Lung (tissue), 12 donors: ENCODE results near the gene PCSK5. TPM values are rescaled to one million over a fixed set of nuclear protein-coding genes. Genes with fewer than 3 reads are reported as not detected.
"Not testable (repeated sequence)": the region's sequence is repeated elsewhere in the genome, so short reads cannot be mapped to it uniquely, and the experiment has no call there.

ENCODE experiments used
- ATAC-seq: fragments of 200-7000 bp; cut with Tn5 transposase; one replicate; pipeline ENCODE4 v1.9.1; 2020; ENCODE audit warnings: moderate number of reproducible peaks; ENCODE audit not compliant: insufficient read depth, low FRiP score
- DNase-seq, 3 donors: peaks; one replicate each; pipeline ENCODE4 v3.0.0-alpha.2; 2013 to 2017
- H3K27ac ChIP-seq, 2 donors: one replicate each; pipeline ENCODE4 v1.5.1; 2013; ENCODE audit warnings: mild to moderate bottlenecking in 2 of 2, moderate library complexity in 2 of 2, control low read depth in 1 of 2, inconsistent platforms in 1 of 2, low read depth in 1 of 2, low read length in 1 of 2
- H3K27me3 ChIP-seq, 3 donors: one replicate each; pipeline ENCODE4 v1.5.1; 2013; ENCODE audit warnings: low read length in 2 of 3; ENCODE audit not compliant: control insufficient read depth in 3 of 3, insufficient read depth in 3 of 3
- H3K36me3 ChIP-seq, 4 donors: one replicate each; pipeline ENCODE4 v1.5.1; 2013; ENCODE audit warnings: low read length in 4 of 4, mild to moderate bottlenecking in 1 of 4, moderate library complexity in 1 of 4; ENCODE audit not compliant: control insufficient read depth in 4 of 4, insufficient read depth in 4 of 4
- H3K4me1 ChIP-seq, 5 donors: one replicate each; pipeline ENCODE4 v1.5.1; 2013; ENCODE audit warnings: low read length in 5 of 5, mild to moderate bottlenecking in 2 of 5, moderate library complexity in 1 of 5; ENCODE audit not compliant: control insufficient read depth in 5 of 5, insufficient read depth in 5 of 5
- H3K4me3 ChIP-seq: one replicate; pipeline ENCODE4 v1.5.1; 2013; ENCODE audit warnings: mild to moderate bottlenecking, control low read depth, moderate library complexity
- H3K9ac ChIP-seq, 2 donors: one replicate each; pipeline ENCODE4 v1.5.1; 2013; ENCODE audit warnings: low read length in 2 of 2, control low read depth in 1 of 2; ENCODE audit not compliant: insufficient read depth in 1 of 2
- H3K9me3 ChIP-seq, 4 donors: one replicate each; pipeline ENCODE4 v1.5.1; 2013; ENCODE audit warnings: low read length in 3 of 4, mild to moderate bottlenecking in 1 of 4, moderate library complexity in 1 of 4; ENCODE audit not compliant: control insufficient read depth in 4 of 4, insufficient read depth in 3 of 4
- WGBS, 2 donors: extraction: QIAGEN DNeasy Blood & Tissue Kit; methylation state at CpG; one replicate each; pipeline ENCODE4 v1.1.7; 2013; 5-methylcytosine and 5-hydroxymethylcytosine counted together
- polyA plus RNA-seq, 2 donors: library from polyadenylated mRNA; stranded (reverse); fragments of 200-250 nt; gene quantifications; one replicate each; pipeline ENCODE4 v1.2.1, GENCODE V29; 2013
- total RNA-seq, 2 donors: library from RNA; depleted of rRNA in 1 of 2; stranded (reverse); fragments of >200 nt in 1 of 2; gene quantifications; one replicate each; pipeline ENCODE4 v1.2.1, GENCODE V29; 2014 to 2021
- TF ChIP-seq, protein P1 (sequence below): IDR thresholded peaks from 2 replicates; pipeline ENCODE4 v1.5.1; 2012; ENCODE audit warnings: mild to moderate bottlenecking; ENCODE audit errors: control extremely low read depth, extremely low read depth
- donor health status: control.
- donor health status: control.
- donor health status: Bipolar disorder and iron deficiency.
- donor health status: healthy.
- donor health status: DM: yes; HTN: yes; CAD: no.

Gene PCSK5
- total and polyA plus RNA-seq, 4 donors, result 1.9 to 28.2 (median 13.6) TPM

DNA sequence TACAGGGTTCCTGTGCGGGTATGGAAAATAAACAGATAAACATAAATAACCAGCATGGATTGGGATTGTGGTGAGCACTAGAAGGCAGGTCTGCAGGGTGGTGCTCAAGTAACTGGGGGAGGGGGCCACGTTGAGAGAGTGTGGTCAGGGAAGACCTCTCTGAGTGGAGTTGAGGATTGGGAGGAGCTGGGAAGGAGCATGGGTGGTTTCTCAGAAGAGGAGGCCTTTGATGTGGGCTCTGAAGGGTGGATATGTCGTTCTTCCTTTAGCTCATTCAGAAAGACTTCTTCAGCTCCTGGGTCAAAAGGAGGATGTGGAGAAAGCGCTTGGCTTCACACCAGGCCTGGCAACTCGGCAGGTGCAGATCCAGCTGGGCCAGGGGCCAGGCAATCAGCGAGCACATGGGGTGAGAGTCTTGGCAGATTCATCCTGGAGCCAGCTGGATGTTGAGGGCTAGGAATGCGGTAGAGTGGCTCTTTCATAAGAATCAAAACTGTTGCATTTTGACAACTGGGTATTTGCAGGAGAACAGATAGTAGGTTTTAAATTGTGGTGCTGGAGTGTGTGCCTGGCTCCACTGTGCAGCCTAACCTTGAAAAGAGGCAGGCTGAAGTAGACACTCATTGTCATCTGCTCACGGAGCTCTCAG is 71.7 kb downstream of the PCSK5 start:
- DNase-seq (peak; percentile 43 to 52 (median 49)), ATAC-seq (peak; percentile 49)
- H3K9ac ChIP-seq, result no peak overlapping the region
- peaks cover 0 to 12% (median 8%) of the 10 kb centered on the region in 5 donors for H3K4me1 ChIP-seq
- H3K9me3 ChIP-seq, result no peaks in the 10 kb centered on the region
- H3K36me3 ChIP-seq, result no peaks in the 10 kb centered on the region
- no peak overlapping the region for H3K4me3 ChIP-seq
- TF ChIP-seq, protein P1, sequence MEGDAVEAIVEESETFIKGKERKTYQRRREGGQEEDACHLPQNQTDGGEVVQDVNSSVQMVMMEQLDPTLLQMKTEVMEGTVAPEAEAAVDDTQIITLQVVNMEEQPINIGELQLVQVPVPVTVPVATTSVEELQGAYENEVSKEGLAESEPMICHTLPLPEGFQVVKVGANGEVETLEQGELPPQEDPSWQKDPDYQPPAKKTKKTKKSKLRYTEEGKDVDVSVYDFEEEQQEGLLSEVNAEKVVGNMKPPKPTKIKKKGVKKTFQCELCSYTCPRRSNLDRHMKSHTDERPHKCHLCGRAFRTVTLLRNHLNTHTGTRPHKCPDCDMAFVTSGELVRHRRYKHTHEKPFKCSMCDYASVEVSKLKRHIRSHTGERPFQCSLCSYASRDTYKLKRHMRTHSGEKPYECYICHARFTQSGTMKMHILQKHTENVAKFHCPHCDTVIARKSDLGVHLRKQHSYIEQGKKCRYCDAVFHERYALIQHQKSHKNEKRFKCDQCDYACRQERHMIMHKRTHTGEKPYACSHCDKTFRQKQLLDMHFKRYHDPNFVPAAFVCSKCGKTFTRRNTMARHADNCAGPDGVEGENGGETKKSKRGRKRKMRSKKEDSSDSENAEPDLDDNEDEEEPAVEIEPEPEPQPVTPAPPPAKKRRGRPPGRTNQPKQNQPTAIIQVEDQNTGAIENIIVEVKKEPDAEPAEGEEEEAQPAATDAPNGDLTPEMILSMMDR, result no peak
- H3K27me3 ChIP-seq, result no peaks in the 10 kb centered on the region
- peak overlapping the region in 1 of 2 donors; percentile 9 for H3K27ac ChIP-seq
- WGBS, 2 donors, result 50 to 68% methylated on average over 8 of the region's 8 CpGs

DNA sequence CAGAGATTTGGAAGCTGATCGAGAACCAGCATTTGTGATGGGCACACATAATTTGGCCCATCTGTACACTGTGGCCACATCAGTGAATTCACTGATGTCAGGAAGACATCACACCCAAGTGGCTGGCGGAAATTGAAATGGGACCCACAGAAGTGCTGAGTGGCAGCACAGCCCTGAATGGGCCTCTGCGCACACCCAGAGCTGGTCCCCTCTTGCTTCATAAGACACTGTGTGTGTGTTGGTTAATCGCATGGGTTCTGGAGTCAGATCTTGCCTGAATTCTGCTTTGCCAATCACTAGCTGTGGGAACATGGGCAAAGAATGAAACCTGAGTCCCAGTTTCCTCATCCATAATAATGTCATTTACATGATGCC is 72.2 kb downstream of the PCSK5 start:
- Histone ChIP-seq H3K9ac (no peak overlapping the region), H3K9me3 (no peaks in the 10 kb centered on the region), H3K4me1 (peaks cover 0 to 12% (median 8%) of the 10 kb centered on the region in 5 donors), H3K4me3 (no peak overlapping the region), H3K27ac (no peak overlapping the region), H3K36me3 (no peaks in the 10 kb centered on the region), H3K27me3 (no peaks in the 10 kb centered on the region)
- no peak for DNase-seq
- ATAC-seq, result no peak
- WGBS, 2 donors, result 82 to 92% methylated on average over 4 of the region's 4 CpGs
- TF ChIP-seq, protein P1, result no peak

DNA sequence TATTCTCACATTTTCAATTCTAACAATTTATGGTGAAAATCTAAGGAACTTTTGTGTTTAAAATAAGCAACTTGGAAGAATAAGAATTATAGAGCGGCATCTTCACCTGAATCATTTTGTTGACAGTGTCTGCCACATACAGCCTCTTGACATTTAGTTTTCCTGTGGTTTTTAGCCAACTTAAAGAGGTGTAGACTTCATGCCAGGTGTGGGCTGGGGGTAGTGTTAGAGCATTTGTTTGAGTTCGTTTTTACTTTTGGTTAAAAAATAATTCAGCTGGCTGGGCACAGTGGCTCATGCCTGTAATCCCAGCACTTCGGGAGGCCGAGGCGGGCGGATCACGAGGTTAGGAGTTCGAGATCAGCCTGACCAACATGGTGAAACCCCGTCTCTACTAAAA is 72.8 kb downstream of the PCSK5 start:
- H3K27me3 ChIP-seq, H3K27ac ChIP-seq, H3K9ac ChIP-seq, H3K4me3 ChIP-seq, ATAC-seq, DNase-seq, H3K9me3 ChIP-seq, H3K36me3 ChIP-seq: not testable (repeated sequence)
- WGBS, 2 donors, result 89 to 90% methylated on average over 9 of the region's 9 CpGs
- peaks cover 0 to 12% (median 8%) of the 10 kb centered on the region in 5 donors for H3K4me1 ChIP-seq

DNA sequence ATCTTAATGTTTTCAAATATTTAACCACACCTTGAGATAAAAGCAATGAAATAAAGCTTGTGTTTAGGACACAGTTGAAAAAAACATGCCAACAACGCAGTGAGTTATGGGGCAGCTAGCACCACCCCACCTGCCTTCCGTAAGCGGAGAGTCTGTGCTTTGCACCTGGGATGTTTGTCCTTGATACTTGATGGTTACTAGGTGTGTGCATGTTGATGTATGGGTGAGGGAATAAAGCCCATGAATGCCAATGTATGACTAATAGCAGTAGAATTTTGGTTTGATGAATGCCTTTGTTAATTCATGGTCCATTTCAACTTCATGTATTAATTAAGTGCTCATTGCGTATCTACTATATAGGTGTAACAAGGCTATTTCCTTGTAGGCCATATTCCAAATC is 74.0 kb downstream of the PCSK5 start:
- TF ChIP-seq, protein P1, result no peak
- Histone ChIP-seq H3K27ac (no peak overlapping the region), H3K9me3 (no peaks in the 10 kb centered on the region), H3K27me3 (no peaks in the 10 kb centered on the region), H3K36me3 (no peaks in the 10 kb centered on the region), H3K4me3 (no peak overlapping the region), H3K4me1 (peaks cover 0 to 12% (median 8%) of the 10 kb centered on the region in 5 donors), H3K9ac (no peak overlapping the region)
- 78 to 94% methylated on average over 4 of the region's 4 CpGs for WGBS, 2 donors
- DNase-seq (no peak), ATAC-seq (no peak)
